Globus pallidus (tissue), 1 donor: ENCODE data around the gene MRPS18B.
A peak's percentile ranks its signal among the peaks of the same experiment; 100 is the strongest.
"Not testable (repeated sequence)": the region's sequence is repeated elsewhere in the genome, so short reads cannot be mapped to it uniquely, and the experiment has no call there.

Source experiments
- DNase-seq: peaks from one replicate; pipeline ENCODE4 v3.0.0-alpha.2; 2015; ENCODE audit warnings: low spot score

Gene MRPS18B

DNA sequence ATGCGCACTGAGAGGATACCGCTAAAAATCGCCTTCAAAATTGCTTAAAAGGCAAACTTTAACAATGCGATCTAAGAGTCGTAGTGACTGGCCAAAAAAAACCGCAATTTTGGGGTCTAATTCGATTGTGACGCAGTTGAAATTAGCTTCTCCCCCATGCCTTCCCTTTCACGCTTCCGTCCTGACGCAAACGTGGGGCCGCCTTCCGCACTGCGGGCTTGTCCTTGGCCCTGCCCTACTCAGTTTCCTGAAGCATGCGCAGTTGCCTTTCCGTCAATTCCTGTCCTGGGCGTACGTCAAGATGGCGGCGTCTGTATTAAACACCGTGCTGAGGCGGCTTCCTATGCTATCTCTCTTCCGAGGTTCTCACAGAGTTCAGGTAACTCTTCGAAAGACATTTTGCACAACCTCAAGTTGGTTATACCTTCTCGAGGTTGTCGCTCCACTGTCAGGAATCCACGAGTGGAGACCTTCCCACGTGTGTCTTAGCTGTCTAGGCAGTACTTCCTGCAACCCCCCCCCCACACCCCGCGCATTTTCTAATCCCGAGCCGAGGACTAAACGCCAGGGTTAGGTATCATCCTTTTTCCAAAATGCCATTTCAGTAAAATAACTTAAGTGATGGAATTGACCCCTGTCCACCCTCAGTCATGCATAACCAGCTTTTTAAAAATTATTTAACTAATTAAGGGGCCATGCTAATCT lies at the start of gene MRPS18B:
Gene MRPS18B, plus strand, starts transcription at position 276 of the 705 bp plus-strand sequence. Its CDS starts 26 bp downstream, at position 302.
- DNase-seq, result peak; percentile 99

DNA sequence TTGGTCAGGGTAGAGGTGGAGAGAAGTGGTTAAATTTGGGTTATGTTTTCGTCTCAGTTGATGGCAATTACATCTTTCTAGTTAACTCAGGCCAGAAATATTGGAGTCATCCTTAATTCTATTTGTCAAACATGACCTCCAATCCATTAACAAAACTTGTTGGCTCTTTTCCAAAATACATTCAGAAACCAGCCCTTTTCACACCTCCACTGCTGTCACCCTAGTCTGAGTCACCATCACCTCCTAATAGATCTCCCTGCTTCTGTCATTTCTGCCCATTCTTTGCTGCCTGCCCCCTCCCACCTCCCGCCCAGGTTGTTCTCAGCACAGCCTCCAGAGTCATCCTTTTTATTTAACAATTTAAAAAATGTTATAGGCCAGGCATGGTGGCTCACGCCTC lies 49.4 kb upstream of the MRPS18B start:
- DNase-seq, result no peak

DNA sequence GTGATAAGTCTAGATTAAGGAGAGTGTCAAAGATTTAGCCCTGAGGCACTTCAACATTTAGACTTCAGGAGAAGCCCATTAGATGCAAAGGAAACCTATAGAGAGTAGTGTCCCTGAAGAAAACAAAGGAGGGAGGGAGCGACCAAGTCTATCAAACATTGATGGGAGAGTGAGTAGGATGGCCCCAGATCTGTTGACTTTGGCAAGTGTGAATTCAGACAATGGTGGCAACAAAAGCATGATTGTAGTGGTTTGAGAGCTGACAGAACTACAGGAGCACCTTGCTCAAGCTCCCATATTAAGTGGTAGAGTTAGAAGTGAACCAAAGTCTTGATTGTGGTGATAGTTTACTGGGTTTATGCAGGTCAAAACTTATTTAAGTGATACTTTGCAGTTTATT lies 47.4 kb upstream of the MRPS18B start:
- DNase-seq, result no peak

DNA sequence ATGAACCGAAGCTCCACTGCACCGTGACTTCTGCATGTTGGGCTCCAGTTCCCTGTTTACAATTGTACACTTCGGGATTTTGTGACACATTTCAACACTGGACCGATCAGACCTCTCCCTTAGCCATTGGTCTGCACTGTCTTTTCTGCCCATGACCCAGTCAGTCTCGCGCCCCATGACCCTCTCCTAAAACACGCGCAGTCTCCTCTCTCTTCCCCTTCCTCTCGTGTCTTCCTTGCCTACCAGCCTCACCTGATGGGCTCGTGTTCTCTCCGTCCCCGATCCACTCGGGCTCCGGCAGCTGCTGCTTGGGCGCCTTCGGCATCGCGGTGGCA lies 46.9 kb upstream of the MRPS18B start:
- DNase-seq, result no peak

DNA sequence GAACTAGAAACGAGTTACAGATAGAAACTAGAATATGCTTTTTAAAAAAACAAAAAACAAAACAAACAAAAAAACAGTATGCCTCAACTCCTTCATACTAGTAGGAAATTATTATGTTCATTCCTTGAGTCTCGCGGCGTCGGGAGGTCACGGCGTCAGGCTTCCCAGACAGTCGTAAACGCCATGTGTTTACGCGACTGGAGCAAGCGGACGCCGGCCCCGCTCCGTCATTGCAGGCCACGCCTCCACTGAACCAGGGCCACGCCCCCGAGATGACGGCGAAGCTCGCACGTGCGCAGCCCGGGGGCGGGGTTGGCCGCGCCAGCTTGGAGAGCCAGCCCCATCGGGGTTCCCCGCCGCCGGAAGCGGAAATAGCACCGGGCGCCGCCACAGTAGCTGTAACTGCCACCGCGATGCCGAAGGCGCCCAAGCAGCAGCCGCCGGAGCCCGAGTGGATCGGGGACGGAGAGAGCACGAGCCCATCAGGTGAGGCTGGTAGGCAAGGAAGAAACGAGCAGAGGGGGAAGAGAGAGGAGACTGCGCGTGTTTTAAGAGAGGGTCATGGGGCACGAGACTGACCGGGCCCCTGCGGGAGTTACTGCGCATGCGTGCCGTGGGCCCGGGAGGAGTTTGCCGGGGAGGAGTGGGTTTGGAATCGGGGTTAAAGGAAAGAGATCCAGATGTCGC lies 46.4 kb upstream of the MRPS18B start, which contains the start of gene ABCF1:
Gene ABCF1, plus strand, starts transcription at position 368 of the 687 bp plus-strand sequence. Its CDS starts 46 bp downstream, at position 414.
- DNase-seq, result peak; percentile 96

DNA sequence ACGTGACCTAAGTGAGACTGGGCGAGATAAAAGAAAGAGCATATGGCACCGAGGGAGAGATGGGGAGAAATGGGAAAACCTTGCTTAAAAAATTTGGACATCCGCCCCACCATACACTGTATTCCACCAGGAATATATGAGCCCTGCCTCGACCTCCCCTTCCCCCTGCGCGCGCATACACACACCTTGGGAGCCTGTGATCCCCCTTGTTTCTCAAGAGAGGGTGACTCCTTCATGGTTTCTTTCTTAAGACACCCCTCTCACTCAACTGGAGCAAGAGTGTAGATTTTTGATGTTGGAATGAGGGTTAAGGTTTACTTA lies 45.9 kb upstream of the MRPS18B start:
- no peak for DNase-seq

DNA sequence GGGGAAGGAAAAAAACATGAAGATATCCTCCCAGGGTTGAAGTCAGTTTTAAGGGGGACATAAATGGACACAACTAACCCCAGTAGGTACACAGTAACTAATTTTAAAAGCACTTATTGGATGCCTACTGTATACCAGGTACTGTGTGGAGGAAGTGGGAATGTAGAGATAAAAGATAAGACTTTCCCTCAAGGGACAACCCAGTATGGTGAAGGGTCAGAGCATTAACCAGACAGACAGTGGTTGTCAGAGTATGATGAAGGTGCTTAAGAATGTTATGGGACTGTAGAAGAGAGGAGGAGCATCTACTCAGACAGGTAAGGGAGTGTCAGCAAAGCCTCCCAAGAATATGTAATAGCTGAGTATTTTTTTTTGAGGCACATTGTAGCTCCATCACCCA lies 45.5 kb upstream of the MRPS18B start:
- no peak for DNase-seq

DNA sequence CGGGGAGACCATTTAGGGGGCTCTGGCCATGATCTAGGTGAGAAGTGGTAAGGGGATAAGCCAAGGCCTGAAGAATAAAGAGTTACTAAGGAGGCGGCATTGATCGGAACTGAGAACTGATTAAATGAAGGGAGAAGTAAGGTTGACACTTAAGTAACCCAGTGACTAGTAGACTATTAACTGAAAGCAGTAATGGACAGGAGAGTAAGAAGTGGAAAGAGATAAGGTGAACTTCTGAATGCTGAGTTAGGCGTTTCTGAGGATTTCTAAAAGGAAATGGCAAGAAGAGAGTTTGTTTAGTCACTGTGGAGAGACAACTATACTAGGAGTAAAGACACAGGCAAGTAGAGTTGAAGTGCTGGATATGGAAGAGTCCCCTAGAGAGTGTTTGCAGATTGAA lies 44.5 kb upstream of the MRPS18B start:
- no peak for DNase-seq

DNA sequence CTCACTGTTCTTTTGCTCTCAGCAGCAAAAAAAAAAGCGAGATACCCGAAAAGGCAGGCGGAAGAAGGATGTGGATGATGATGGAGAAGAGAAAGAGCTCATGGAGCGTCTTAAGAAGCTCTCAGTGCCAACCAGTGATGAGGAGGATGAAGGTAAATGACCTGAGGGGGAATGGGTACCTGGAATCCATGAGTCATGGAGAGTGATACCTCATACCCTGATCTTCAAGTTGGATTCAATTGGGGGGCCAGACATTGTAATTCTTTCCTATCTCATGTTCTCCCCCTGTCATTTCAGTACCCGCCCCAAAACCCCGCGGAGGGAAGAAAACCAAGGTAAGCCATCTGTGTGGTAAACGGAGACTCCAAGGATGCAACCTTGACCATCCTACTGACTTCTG lies 39.6 kb upstream of the MRPS18B start:
- no peak for DNase-seq

DNA sequence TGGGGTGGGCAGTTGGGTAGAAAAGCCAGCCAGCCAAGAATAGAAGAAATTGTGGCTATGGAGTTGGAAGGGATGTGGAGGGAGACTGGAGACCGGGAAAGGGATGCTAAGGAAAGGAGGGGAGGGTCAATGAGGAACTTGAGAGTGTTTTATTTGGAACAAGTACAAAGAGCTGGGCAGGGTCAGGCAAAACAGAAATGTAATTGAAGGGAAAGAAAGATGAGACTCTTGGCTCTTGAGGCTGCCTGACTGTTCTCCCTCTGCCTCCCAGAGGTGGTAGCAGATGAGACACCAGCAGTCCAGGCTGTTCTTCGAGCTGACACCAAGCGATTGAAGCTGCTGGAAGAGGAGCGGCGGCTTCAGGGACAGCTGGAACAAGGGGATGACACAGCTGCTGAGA lies 33.7 kb upstream of the MRPS18B start:
- DNase-seq, result no peak

DNA sequence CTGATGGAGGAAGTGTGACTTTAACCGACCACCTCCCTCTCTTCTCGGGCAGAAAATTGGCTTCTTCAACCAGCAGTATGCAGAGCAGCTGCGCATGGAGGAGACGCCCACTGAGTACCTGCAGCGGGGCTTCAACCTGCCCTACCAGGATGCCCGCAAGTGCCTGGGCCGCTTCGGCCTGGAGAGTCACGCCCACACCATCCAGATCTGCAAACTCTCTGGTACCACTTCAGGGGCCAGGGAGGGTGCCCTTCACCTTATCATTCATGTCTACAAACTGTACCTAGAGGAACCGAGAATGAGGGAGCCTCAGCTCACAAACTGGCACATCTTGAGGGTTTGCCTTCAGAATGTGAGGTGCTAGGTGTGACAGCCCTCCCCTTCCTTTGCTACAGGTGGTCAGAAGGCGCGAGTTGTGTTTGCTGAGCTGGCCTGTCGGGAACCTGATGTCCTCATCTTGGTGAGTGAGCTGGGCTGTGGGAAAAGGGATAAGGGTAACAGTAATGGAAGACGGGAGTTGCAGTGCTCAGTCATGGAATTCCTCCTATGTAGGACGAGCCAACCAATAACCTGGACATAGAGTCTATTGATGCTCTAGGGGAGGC lies 27.8 kb upstream of the MRPS18B start:
- no peak for DNase-seq

DNA sequence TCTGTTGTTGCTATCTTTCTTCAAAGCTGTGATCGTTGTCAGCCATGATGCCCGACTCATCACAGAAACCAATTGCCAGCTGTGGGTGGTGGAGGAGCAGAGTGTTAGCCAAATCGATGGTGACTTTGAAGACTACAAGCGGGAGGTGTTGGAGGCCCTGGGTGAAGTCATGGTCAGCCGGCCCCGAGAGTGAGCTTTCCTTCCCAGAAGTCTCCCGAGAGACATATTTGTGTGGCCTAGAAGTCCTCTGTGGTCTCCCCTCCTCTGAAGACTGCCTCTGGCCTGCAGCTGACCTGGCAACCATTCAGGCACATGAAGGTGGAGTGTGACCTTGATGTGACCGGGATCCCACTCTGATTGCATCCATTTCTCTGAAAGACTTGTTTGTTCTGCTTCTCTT lies 27.1 kb upstream of the MRPS18B start:
- no peak for DNase-seq

DNA sequence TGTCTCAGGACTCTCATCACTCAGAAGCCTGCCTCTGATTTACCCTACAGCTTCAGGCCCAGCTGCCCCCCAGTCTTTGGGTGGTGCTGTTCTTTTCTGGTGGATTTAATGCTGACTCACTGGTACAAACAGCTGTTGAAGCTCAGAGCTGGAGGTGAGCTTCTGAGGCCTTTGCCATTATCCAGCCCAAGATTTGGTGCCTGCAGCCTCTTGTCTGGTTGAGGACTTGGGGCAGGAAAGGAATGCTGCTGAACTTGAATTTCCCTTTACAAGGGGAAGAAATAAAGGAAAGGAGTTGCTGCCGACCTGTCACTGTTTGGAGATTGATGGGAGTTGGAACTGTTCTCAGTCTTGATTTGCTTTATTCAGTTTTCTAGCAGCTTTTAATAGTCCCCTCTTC lies 26.6 kb upstream of the MRPS18B start:
- no peak for DNase-seq

DNA sequence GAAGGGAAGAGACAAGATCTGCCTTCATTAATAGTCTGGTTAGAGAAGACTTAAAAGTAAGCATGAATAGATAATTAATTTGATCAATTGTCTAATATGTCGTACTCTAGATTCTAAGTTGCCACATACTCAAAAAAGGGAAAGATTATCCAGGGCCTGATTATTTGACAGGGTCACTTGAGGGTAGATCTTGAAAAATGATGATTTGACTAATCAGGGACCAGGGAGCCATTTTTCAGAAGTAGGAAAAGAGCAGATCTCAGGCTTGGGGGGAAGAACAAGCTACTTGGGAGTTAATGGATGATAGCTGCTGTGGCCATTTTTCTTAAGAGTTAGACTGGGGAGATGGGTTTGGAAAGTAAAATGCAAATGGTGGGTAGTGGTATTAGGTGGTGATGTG lies 25.4 kb upstream of the MRPS18B start:
- no peak for DNase-seq

DNA sequence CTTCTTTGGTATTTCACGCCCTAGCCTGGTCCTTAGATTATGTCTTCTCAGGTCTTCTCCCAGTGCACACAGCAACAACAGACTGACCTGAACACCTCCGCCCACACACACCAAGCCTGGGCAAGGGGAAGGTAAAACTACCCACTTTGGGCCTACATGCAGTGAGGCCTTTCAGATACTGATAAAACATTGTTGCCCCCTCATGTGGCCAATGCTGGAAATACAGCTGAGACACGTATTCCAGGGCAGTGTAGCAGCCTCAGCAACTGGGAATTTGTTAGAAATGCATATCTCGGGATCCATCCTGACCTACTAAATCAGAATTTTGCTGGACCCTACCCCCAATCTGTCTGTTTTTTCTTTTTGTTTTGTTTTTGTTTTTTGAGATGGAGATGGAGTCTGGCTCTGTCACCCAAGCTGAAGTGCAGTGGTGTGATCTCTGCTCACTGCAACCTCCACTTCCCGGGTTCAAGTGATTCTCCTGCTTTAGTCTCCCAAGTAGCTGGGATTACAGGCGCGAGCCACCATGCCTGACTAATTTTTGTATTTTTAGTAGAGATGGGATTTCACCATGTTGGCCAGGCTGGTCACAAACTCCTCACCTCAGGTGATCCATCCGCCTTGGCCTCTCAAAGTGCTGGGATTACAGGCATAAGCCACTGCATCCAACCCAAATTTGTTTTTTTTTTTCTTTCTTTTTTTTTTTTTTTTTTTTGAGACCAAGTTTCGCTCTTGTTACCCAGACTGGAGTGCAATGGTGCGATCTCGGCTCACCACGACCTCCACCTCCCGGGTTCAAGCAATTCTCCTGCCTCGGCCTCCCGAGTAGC lies 20.1 kb upstream of the MRPS18B start:
- DNase-seq, result not testable (repeated sequence)

DNA sequence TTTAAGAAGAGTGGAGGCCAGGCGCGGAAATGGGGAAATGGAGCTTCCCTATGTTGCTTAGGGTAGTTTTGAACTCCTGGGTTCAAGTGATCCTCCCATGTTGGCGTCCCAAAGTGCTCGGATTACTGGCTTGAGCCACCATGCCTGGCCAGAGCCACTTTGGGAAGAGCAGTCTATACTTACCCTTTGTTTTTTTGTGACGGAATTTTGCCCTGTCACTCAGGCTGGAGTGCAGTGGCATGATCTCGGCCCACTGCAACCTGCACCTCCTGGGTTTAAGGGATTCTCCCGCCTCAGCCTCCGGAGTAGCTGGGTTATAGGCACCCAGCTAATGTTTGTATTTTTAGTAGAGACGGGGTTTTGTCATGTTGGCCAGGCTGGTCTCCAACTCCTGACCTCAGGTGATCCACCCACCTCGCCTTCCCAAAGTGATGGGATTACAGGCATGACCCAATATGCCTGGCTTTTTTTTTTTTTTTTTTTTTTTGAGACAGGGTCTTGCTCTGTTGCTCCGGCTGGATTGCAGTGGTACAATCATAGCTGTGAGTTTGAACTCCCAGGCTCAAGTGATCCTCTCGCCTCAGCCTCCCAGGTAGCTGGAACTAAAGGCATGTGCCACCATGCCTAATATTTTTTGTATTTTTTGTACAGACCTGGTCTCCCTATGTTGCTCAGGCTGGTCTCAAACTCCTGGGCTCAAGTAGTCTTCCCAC lies 18.6 kb upstream of the MRPS18B start:
- DNase-seq, result no peak

DNA sequence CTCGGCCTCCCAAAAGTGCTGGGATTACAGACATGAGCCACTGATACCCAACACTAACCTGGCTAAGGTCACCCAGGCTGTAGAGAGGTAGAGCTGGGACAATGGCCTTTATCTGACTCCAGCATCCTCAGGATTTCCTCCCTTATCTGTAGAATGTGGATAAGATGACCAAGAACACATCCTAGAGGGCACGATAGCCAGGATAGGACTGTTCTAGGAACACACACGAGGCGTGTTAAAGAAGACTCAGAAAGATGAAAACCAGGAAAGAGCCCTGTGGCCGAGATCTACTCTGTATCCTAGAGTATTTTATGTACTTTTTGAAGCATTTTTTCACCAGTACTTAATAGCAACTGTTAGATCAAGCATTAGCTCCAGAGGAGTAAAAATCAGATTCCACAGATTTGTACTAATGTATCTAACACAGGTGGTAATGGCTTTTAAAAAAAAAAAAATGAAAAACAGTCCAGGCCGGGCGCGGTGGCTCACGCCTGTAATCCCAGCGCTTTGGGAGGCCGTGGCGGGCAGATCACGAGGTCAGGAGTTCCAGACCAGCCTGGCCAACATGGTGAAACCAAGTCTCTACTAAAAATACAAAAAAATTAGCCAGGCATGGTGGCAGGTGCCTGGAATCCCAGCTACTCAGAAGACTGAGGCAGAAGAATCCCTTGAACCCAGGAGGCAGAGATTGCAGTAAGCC lies 17.9 kb upstream of the MRPS18B start:
- DNase-seq, result no peak

DNA sequence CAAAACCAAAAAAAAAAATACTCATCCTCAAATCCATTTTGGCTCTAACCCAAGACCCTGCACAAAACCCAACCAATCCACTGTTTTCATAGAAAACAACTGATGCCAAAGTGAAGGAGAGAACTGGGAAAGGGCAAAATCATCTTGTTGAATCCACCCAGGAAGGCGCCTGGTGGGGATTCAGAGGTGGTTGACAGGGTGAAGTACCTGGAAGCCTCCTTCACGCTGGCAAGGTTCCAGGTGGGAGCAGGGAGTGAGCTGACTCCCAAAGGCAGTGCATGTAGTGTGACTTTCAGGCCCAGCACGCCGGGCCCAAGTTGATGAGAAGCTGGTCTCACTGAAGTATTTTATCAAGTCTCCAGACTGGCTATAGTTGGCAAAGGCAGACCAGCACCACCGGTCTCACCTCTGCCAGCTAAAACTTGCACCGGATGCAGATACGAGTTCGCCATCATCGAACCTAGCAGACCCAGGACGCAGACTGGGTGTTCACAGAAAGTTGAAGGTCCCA lies 17.1 kb upstream of the MRPS18B start:
- DNase-seq, result no peak

DNA sequence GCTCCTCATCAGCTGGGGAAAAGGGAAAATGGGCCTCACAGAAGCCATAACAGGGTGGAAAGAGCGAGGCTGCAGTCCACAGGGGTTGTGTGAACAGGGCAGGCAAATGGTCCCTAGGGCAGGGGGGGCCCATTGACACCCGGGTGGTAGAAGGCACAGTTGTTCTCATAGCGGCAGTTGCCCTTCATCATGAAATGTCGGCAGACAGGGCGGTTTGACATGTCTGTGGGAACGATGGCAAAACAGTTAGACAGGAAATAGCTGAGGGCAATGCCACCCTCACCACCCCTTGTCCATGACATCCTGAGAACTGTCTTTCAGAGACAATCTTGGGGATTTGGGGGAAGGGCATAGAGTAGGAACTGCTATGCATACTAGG lies 16.2 kb upstream of the MRPS18B start:
- DNase-seq, result no peak

DNA sequence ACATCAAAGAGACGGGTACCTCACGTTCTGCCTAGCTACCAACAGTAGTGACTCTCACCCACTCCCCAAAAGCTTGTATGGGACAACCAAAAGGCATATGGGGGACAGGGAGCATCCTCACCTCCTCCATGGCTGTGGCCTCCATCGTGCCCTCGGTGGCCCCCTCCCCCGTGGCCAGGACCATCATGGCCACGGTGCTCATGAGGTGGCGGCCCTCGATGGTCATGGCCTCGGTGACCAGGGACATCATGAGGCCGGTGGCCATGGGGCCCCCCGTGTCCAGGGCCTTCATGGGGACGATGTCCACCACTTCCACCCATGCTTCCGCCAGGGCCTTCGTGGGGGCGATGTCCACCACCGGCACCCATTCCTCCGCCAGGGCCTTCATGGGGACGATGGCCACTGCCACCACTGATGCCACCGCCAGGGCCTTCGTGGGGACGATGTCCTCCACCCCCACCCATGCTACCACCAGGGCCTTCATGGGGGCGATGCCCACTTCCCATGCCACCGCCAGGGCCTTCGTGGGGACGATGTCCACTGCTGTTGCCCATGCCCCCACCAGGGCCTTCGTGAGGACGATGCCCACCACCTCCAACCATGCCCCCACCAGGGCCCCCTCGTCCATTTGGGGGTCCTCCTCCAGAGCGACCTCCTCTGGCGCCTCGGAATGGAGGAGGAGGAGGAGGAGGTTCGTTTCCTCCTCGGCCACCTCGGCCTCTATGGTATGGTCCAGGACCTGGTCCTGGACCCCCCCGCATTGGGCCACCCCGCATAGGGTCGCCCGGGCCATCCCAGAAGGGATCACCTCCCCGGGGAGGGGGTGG lies 15.6 kb upstream of the MRPS18B start:
- no peak for DNase-seq
